Sigmoid colon (tissue), 7 donors: ENCODE data around the gene BMPER. TPM values are rescaled to one million over a fixed set of nuclear protein-coding genes. Genes with fewer than 3 reads are reported as not detected.

Source experiments
- DNase-seq: peaks from one replicate; pipeline ENCODE4 v3.0.0-alpha.2; 2019
- H3K27ac ChIP-seq, 4 donors: fragments of 200-600 bp; sonication (generic); one replicate each; pipeline ENCODE4 v1.5.1; 2016 to 2019; ENCODE audit warnings: mild to moderate bottlenecking in 1 of 4
- H3K27me3 ChIP-seq, 3 donors: fragments of 200-600 bp; sonication (generic); one replicate each; pipeline ENCODE4 v1.5.1; 2019; ENCODE audit warnings: mild to moderate bottlenecking in 1 of 3
- H3K36me3 ChIP-seq, 4 donors: fragments of 200-600 bp; sonication (generic); one replicate each; pipeline ENCODE4 v1.5.1; 2016 to 2019
- H3K4me1 ChIP-seq, 4 donors: fragments of 200-600 bp; sonication (generic); one replicate each; pipeline ENCODE4 v1.5.1; 2017 to 2019
- H3K4me3 ChIP-seq, 4 donors: fragments of 200-600 bp; sonication (generic); one replicate each; pipeline ENCODE4 v1.5.1; 2017 to 2019; ENCODE audit warnings: mild to moderate bottlenecking in 2 of 4, moderate library complexity in 1 of 4
- H3K9me3 ChIP-seq, 4 donors: fragments of 200-600 bp in 3 of 4; sonication (generic) in 3 of 4; one replicate each; pipeline versions ENCODE4 v1.5.1 to v1.6.1; 2013 to 2019
- CTCF ChIP-seq, 4 experiments: fragments of 450-650 bp in 3 of 4; fragments of 200-600 bp in 1 of 4; IDR thresholded peaks; one replicate each; pipeline ENCODE4 v1.5.1; 2016 to 2019; ENCODE audit warnings: antibody characterized with exemption in 4 of 4, mild to moderate bottlenecking in 3 of 4, moderate library complexity in 2 of 4
- EP300 ChIP-seq, 4 donors: sonication (generic); formaldehyde crosslinking; IDR thresholded peaks; one replicate each; pipeline ENCODE4 v1.6.1; 2017; ENCODE audit warnings: antibody characterized with exemption in 4 of 4
- POLR2A ChIP-seq, 2 donors: fragments of 450-650 bp; IDR thresholded peaks; one replicate each; pipeline ENCODE4 v1.6.1; 2016; ENCODE audit warnings: antibody characterized with exemption in 2 of 2, mild to moderate bottlenecking in 2 of 2, moderate library complexity in 2 of 2
- POLR2AphosphoS5 ChIP-seq, 4 donors: sonication (generic); formaldehyde crosslinking; IDR thresholded peaks; one replicate each; pipeline ENCODE4 v1.6.1; 2017; ENCODE audit warnings: antibody characterized with exemption in 4 of 4
- WGBS, 2 donors: extraction: QIAGEN DNeasy Blood & Tissue Kit; methylation state at CpG; one replicate each; pipeline ENCODE4 v1.1.7; 2013; 5-methylcytosine and 5-hydroxymethylcytosine counted together
- intact Hi-C: fragments of 100-400 bp; cut with DNase I; formaldehyde crosslinking; loops from one replicate; pipeline ENCODE4 v1.15.1; 2023
- polyA plus RNA-seq, 3 donors: library from polyadenylated mRNA; stranded (reverse); fragments of 200-250 nt; gene quantifications; one replicate each; pipeline ENCODE4 v1.2.3, GENCODE V29; 2013
- total RNA-seq, 4 donors: library from RNA; depleted of rRNA; stranded (reverse); fragments of >200 nt; gene quantifications; one replicate each; pipeline ENCODE4 v1.1.0, GENCODE V29; 2016
- donor health status: healthy with polysubstance abuse.
- donor health status: Bipolar disorder and iron deficiency.
- donor health status: healthy.

BMPER gene
- total and polyA plus RNA-seq, 7 donors = 0.51 to 3.1 (median 1.6) TPM; not detected in 1

GRCh38 chr7:34143402-34143801 lies 238.1 kb downstream of the BMPER start:
- no peaks in the 10 kb centered on the region for H3K9me3 ChIP-seq
- no peaks in the 10 kb centered on the region for H3K4me1 ChIP-seq
- H3K27ac ChIP-seq = no peak overlapping the region
- no peak overlapping the region for H3K4me3 ChIP-seq
- no peak for DNase-seq
- no peaks in the 10 kb centered on the region for H3K27me3 ChIP-seq
- no peaks in the 10 kb centered on the region for H3K36me3 ChIP-seq
- 86% methylated on average over 2 of the region's 2 CpGs for WGBS, 2 donors
- intact Hi-C loops = no loop called here
- TF ChIP-seq CTCF (IDR thresholded peaks at IDR 0.05) (no peak), EP300 (IDR thresholded peaks at IDR 0.05) (no peak), POLR2A (IDR thresholded peaks at IDR 0.05) (no peak), POLR2AphosphoS5 (IDR thresholded peaks at IDR 0.05) (no peak)

DNA sequence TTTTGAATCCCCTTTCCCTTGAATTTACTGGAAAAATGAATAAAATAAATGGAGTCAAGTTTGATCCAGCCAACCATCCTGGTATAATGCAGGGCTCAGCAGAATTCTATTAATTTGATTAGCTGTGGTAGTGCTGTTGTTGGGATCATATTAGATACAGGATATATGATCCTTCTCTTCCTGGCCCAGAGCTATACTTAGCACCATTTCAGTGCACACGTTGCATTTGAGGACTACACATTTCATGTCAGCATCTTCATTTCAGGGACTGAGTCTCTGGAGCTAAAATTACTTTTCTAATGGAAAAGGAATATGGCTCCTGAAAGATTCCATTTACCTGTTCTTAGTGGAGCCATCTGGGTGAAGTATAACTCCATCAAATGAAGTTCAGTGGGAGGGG lies 240.3 kb downstream of the BMPER start:
- no peaks in the 10 kb centered on the region for H3K9me3 ChIP-seq
- H3K27me3 ChIP-seq = no peaks in the 10 kb centered on the region
- no peak overlapping the region for H3K4me3 ChIP-seq
- no peak overlapping the region for H3K27ac ChIP-seq
- 68 to 72% methylated on average over 1 of the region's 1 CpG for WGBS, 2 donors
- intact Hi-C loops = no loop called here
- no peaks in the 10 kb centered on the region for H3K36me3 ChIP-seq
- TF ChIP-seq CTCF (IDR thresholded peaks at IDR 0.05) (no peak), POLR2A (IDR thresholded peaks at IDR 0.05) (no peak), POLR2AphosphoS5 (IDR thresholded peaks at IDR 0.05) (no peak), EP300 (IDR thresholded peaks at IDR 0.05) (no peak)
- no peak for DNase-seq
- no peaks in the 10 kb centered on the region for H3K4me1 ChIP-seq

DNA sequence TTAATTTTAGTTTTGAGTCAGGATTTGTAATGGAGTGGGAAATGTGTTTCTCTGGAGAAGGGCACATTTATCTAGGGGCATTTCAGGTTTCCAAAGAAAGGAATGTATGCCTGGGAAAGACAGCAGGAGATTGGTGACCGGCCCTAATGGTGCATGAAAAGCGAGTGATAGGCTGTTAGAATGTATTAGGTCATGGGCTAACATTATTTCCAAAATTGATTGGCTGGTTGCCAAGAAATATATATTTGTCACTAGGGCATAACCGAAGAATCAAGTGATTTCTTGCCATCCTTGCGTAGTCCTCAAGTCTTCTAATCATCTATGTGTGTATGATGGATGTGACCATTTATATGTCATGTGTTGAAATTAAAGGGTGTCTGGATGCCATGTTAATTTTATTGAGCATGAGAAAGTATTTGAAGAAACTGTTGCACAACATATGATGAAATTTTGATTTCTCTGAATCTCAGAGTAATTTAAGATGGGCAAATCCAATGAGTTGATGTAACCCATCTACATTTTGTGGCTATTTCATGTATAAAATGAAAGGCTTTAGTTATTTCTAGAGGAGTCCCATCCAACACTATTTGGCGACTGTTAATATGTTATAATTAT lies 248.4 kb downstream of the BMPER start:
- H3K36me3 ChIP-seq = no peaks in the 10 kb centered on the region
- H3K9me3 ChIP-seq = no peaks in the 10 kb centered on the region
- no peaks in the 10 kb centered on the region for H3K4me1 ChIP-seq
- WGBS, 2 donors = 92% methylated on average over 5 of the region's 5 CpGs
- no peak overlapping the region for H3K4me3 ChIP-seq
- DNase-seq = no peak
- no peak overlapping the region for H3K27ac ChIP-seq
- TF ChIP-seq POLR2A (IDR thresholded peaks at IDR 0.05) (no peak), CTCF (IDR thresholded peaks at IDR 0.05) (no peak), EP300 (IDR thresholded peaks at IDR 0.05) (no peak), POLR2AphosphoS5 (IDR thresholded peaks at IDR 0.05) (no peak)
- no peaks in the 10 kb centered on the region for H3K27me3 ChIP-seq
- intact Hi-C loops = no loop called here

- WGBS, 2 donors = 73 to 75% methylated on average over 3 of the region's 3 CpGs
- intact Hi-C loops = no loop called here
- no peaks in the 10 kb centered on the region for H3K27me3 ChIP-seq
- H3K27ac ChIP-seq = peak overlapping the region in 1 of 4 donors; percentile 15
- TF ChIP-seq POLR2AphosphoS5 (IDR thresholded peaks at IDR 0.05) = peak in 3 of 4 donors; percentile 35 to 55 (median 50)
- TF ChIP-seq EP300 (IDR thresholded peaks at IDR 0.05) = no peak
- peak; percentile 69 for DNase-seq
- H3K9me3 ChIP-seq = no peaks in the 10 kb centered on the region
- no peaks in the 10 kb centered on the region for H3K4me1 ChIP-seq
- H3K4me3 ChIP-seq = no peak overlapping the region
- H3K36me3 ChIP-seq = no peaks in the 10 kb centered on the region
Measured at GRCh38 chr7:34155220-34155908, 250.0 kb downstream of the BMPER start.

DNA sequence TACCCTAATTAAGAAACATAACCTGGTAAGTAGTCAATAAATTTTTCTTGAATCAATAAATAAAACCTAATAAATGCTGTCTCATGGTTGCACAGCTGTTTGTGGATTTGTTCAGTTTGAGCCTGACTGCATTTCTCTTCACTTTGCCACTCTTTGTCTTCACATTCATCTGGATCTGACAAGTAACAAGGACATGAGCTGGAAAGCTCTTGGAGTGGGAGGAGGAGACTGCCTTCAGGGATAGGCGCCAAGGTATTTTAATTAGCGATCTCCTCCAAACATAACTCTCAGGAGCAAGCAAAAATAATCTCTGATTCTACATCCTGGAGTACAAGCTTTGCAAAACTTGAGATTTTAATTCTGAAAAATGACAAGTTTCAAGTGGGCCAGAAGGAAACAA lies 251.0 kb downstream of the BMPER start:
- Histone ChIP-seq H3K4me1 (no peaks in the 10 kb centered on the region), H3K36me3 (no peaks in the 10 kb centered on the region), H3K9me3 (no peaks in the 10 kb centered on the region), H3K27me3 (no peaks in the 10 kb centered on the region), H3K27ac (no peak overlapping the region), H3K4me3 (no peak overlapping the region)
- no peak for TF ChIP-seq POLR2A (IDR thresholded peaks at IDR 0.05)
- TF ChIP-seq EP300 (IDR thresholded peaks at IDR 0.05) = no peak
- no peak for TF ChIP-seq CTCF (IDR thresholded peaks at IDR 0.05)
- no peak for TF ChIP-seq POLR2AphosphoS5 (IDR thresholded peaks at IDR 0.05)
- intact Hi-C loops = no loop called here
- WGBS, 2 donors = 85 to 88% methylated on average over 2 of the region's 2 CpGs
- DNase-seq = no peak
